Measurements from ENCODE around the gene PDE6A.
"Not testable (repeated sequence)": the region's sequence is repeated elsewhere in the genome, so short reads cannot be mapped to it uniquely, and the experiment has no call there.

GRCh38 chr5:149858481-149858880 is 86.1 kb downstream of the PDE6A start:
- TF ChIP-seq POLR2A (IDR thresholded peaks at IDR 0.05; ENCODE audit: low read length); GATA1 (IDR thresholded peaks at IDR 0.05; ENCODE audit: low read depth, low read length): not testable (repeated sequence)

All from erythroblast (primary cell).